ENCODE measurements around the gene CLEC16A. TPM values are rescaled to one million over a fixed set of nuclear protein-coding genes. Genes with fewer than 3 reads are reported as not detected.

Gene CLEC16A
- total and polyA plus RNA-seq, 2 experiments from 2014 or later: 9.9 to 24.1 TPM

DNA sequence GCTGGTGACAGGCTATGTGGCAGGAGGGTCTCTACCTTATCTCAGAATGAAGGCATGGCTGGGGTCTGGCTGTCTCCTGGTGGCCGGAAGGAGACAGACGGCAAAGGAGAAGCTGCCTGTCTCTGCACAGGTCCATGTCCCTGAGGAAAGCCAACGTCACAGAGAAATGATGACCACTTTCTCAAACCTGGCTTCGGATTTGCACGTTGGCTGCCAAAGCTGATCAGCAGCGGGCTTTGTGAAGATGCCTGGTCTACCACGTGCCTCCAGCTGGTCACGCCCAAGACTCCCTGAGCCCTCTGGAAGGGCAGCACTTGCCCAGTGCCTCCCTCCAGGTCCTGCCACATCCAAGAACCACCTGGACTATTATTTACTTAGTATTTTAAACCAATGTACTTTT, 10.5 kb upstream of the CLEC16A start (continued):
- no peak for TF ChIP-seq EZH2 (IDR thresholded peaks at IDR 0.05; ENCODE audit: low read depth, unreplicated experiment)
- TF ChIP-seq, protein P1, sequence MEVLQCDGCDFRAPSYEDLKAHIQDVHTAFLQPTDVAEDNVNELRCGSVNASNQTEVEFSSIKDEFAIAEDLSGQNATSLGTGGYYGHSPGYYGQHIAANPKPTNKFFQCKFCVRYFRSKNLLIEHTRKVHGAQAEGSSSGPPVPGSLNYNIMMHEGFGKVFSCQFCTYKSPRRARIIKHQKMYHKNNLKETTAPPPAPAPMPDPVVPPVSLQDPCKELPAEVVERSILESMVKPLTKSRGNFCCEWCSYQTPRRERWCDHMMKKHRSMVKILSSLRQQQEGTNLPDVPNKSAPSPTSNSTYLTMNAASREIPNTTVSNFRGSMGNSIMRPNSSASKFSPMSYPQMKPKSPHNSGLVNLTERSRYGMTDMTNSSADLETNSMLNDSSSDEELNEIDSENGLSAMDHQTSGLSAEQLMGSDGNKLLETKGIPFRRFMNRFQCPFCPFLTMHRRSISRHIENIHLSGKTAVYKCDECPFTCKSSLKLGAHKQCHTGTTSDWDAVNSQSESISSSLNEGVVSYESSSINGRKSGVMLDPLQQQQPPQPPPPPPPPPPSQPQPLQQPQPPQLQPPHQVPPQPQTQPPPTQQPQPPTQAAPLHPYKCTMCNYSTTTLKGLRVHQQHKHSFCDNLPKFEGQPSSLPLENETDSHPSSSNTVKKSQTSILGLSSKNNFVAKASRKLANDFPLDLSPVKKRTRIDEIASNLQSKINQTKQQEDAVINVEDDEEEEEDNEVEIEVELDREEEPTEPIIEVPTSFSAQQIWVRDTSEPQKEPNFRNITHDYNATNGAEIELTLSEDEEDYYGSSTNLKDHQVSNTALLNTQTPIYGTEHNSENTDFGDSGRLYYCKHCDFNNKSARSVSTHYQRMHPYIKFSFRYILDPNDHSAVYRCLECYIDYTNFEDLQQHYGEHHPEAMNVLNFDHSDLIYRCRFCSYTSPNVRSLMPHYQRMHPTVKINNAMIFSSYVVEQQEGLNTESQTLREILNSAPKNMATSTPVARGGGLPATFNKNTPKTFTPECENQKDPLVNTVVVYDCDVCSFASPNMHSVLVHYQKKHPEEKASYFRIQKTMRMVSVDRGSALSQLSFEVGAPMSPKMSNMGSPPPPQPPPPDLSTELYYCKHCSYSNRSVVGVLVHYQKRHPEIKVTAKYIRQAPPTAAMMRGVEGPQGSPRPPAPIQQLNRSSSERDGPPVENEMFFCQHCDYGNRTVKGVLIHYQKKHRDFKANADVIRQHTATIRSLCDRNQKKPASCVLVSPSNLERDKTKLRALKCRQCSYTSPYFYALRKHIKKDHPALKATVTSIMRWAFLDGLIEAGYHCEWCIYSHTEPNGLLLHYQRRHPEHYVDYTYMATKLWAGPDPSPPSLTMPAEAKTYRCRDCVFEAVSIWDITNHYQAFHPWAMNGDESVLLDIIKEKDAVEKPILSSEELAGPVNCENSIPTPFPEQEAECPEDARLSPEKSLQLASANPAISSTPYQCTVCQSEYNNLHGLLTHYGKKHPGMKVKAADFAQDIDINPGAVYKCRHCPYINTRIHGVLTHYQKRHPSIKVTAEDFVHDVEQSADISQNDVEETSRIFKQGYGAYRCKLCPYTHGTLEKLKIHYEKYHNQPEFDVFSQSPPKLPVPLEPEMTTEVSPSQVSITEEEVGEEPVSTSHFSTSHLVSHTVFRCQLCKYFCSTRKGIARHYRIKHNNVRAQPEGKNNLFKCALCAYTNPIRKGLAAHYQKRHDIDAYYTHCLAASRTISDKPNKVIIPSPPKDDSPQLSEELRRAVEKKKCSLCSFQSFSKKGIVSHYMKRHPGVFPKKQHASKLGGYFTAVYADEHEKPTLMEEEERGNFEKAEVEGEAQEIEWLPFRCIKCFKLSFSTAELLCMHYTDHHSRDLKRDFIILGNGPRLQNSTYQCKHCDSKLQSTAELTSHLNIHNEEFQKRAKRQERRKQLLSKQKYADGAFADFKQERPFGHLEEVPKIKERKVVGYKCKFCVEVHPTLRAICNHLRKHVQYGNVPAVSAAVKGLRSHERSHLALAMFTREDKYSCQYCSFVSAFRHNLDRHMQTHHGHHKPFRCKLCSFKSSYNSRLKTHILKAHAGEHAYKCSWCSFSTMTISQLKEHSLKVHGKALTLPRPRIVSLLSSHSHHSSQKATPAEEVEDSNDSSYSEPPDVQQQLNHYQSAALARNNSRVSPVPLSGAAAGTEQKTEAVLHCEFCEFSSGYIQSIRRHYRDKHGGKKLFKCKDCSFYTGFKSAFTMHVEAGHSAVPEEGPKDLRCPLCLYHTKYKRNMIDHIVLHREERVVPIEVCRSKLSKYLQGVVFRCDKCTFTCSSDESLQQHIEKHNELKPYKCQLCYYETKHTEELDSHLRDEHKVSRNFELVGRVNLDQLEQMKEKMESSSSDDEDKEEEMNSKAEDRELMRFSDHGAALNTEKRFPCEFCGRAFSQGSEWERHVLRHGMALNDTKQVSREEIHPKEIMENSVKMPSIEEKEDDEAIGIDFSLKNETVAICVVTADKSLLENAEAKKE (CRISPR knock-in tag; IDR thresholded peaks at IDR 0.05): no peak
- TF ChIP-seq EZH2phosphoT487 (IDR thresholded peaks at IDR 0.05; ENCODE audit: unreplicated experiment): no peak

DNA sequence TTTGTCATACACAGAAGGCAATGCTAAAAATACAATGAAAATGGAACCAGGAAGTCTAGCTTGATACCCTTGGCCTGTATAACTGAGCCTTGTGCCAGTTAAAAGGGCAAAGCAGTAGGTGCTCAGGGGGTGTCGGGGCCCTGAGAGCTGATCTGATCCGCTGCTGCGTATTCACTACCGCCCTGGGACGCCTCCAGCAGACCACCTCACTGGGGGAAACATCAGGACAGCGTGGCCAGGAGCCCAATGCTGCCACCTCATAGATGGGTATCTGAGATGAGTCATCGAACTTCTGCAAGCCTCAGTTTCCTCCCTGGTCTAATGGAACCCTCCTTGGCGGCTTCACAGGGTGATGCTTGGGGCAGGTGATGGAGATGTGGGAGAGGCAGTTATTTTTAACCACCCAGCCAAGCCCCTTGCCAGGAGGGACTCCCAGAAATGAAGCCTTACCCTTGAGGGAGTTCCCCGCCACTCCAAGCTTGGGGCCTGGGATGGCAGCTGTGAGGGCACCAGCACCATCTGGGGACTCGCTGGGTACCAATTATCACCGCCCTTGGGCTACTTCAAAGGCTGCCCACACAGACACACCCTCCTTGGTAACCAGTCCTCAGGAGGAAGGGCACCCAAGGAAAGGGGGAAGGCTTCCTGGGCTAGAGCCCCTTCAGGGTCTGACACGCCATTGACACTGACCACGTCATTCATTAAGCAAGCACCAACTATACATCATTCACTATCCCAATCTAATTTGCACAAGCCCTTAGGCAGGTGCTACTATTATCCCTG, 9.8 kb upstream of the CLEC16A start:
- Mint-ChIP-seq H3K27me3 (ENCODE audit: insufficient read depth, low read depth, poor library complexity) (peaks cover 3% of the 10 kb centered on the region), H3K9me3 (no peaks in the 10 kb centered on the region), H3K4me3 (no peak overlapping the region), H3K4me1 (peaks cover 3% of the 10 kb centered on the region), H3K36me3 (ENCODE audit: low read depth) (no peaks in the 10 kb centered on the region), H3K27ac (no peak overlapping the region)
- no peak overlapping the region for H3K4me2 ChIP-seq
- DNase-seq (ENCODE audit: low spot score) (no peak), ATAC-seq (no peak)
- H4K20me1 ChIP-seq (replicated peaks; ENCODE audit: insufficient read depth): peaks cover 35% of the 10 kb centered on the region
- no peaks in the 10 kb centered on the region; the same call in 1 of the 2 replicates for H3K36me3 ChIP-seq (ENCODE audit: insufficient read depth)
- no peaks in the 10 kb centered on the region for H3K27me3 ChIP-seq (ENCODE audit: insufficient read depth)
- no peak overlapping the region for H2AFZ ChIP-seq
- no peaks in the 10 kb centered on the region for H3F3A ChIP-seq (replicated peaks; ENCODE audit: low read depth)
- no peaks in the 10 kb centered on the region for H3K4me1 ChIP-seq (ENCODE audit: insufficient read depth)
- peaks cover 28% of the 10 kb centered on the region for H3K79me2 ChIP-seq (replicated peaks; ENCODE audit: insufficient read depth)
- no peaks in the 10 kb centered on the region for H3K9me2 ChIP-seq (ENCODE audit: insufficient read depth)
- H3K4me3 ChIP-seq: no peak overlapping the region
- no peak overlapping the region for H3K27ac ChIP-seq (ENCODE audit: low read depth)
- TF ChIP-seq NANOG (IDR thresholded peaks at IDR 0.05; ENCODE audit: borderline replicate concordance) (no peak), ZNF114 (CRISPR knock-in tag; IDR thresholded peaks at IDR 0.05) (no peak), EZH2 (IDR thresholded peaks at IDR 0.05; ENCODE audit: low read depth, unreplicated experiment) (no peak)
- TF ChIP-seq, protein P1 (CRISPR knock-in tag; IDR thresholded peaks at IDR 0.05): no peak
- TF ChIP-seq, protein P2, sequence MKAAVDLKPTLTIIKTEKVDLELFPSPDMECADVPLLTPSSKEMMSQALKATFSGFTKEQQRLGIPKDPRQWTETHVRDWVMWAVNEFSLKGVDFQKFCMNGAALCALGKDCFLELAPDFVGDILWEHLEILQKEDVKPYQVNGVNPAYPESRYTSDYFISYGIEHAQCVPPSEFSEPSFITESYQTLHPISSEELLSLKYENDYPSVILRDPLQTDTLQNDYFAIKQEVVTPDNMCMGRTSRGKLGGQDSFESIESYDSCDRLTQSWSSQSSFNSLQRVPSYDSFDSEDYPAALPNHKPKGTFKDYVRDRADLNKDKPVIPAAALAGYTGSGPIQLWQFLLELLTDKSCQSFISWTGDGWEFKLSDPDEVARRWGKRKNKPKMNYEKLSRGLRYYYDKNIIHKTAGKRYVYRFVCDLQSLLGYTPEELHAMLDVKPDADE (IDR thresholded peaks at IDR 0.05): no peak

Data from GM23338 (cell line).